ENCODE results near the gene DOK7.

DOK7 gene

DNA sequence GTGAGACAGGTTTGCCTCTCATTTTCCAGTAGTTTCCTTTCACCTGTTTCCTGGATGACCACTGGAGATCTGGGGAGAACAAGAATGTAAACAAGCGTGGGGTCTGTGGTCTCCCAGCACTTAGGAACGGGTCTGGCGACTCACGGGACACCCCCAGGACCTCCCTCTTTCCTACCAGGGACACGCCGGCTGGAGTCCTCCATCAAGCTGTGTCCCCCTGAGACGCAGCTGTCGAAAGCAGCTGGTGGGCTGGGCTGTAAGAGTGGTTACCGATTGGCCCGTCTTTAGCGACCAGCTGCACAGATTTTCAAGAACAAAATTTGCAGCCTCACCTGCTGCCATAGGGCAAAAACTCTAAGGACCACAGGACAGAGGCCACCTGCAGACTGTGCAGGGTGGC is 57.2 kb downstream of the DOK7 start:
- Histone ChIP-seq H3K4me1 (ENCODE audit: insufficient read depth, low read length) (no peaks in the 10 kb centered on the region), H3K9ac (ENCODE audit: low read depth, low read length) (no peak overlapping the region), H3K36me3 (ENCODE audit: insufficient read depth, low read length) (peaks cover 31% of the 10 kb centered on the region; the same call in 1 of the 2 replicates), H3K9me3 (ENCODE audit: control insufficient read depth, insufficient read depth, low read length) (no peaks in the 10 kb centered on the region)

DNA sequence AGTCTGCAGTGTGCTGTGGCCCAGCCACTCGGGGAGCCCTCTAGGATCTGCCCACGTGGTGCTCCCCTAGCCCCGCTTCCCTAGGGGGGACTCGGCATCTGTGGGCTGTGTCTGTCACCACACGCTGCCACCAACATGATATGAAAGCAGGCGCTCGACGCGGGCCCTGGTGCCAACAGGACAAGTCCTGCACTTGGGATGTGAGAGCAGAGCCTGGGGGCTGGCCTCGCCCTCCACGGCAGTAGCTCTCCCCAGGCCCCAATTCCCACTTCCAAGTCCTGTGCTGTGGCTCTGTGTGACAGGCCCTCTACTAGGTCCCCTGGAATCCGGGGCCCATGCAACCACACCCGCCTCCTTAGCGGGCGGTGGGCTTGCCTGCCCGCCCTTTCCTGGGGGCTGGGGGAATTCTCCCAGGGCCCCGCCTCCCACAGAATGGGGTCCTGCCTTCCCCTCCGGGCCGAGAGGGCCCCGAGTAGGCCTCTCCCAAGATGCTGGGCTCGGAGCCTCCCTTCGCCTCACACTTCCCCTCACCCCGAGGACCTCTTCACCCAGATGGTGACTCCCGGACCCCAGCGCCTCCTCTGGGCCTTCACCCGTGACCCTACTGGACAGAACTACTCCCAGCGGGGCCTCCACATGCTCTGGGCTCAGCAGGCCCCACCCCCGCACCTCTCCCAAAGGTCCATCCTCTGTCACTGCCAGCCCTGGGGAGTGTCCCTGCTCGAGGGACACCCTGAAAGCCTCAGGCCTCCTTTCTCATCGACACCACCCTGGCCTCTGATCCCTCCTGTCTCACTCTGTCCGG is 57.9 kb downstream of the DOK7 start:
- H3K36me3 ChIP-seq (ENCODE audit: insufficient read depth, low read length): peaks cover 31% of the 10 kb centered on the region; the same call in 1 of the 2 replicates
- no peaks in the 10 kb centered on the region for H3K4me1 ChIP-seq (ENCODE audit: insufficient read depth, low read length)
- H3K9ac ChIP-seq (ENCODE audit: low read depth, low read length): no peak overlapping the region
- H3K9me3 ChIP-seq (ENCODE audit: control insufficient read depth, insufficient read depth, low read length): no peaks in the 10 kb centered on the region

DNA sequence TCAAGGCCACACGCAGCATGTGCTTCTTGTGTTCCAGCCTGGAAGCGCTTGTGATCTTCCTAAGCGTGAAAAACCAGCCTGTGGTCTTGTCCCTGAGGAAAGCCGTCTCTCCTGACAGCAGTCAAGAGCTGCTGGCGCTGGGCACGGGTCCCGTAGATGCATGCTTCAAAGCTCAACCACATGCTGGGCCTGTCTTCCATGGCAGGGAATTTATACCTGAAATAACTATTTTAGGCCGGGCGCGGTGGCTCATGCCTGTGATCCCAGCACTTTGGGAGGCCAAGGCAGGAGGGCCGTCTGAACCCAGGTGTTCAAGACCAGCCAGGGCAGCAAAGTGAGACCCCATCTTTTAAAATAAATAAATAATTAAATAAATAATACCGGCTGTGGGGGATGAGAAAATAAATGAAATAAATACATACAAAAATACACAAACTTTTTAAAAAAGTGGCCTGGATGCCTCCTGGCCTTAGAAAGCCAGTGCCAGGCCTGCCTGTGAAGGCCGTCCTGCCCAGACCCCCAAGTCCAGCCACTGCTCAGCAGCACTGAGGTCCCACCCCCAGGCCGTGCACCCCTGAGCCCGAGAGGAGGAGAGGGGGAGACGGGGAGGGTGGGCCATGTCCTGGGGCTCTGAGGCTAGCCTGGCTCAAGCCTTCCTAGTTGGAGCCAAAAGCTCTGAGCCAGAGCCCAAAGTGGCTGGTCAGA is 58.7 kb downstream of the DOK7 start:
- H3K9ac ChIP-seq (ENCODE audit: low read depth, low read length): no peak overlapping the region
- H3K9me3 ChIP-seq (ENCODE audit: control insufficient read depth, insufficient read depth, low read length): no peaks in the 10 kb centered on the region
- H3K36me3 ChIP-seq (ENCODE audit: insufficient read depth, low read length): peaks cover 26% of the 10 kb centered on the region; the same call in 1 of the 2 replicates
- no peaks in the 10 kb centered on the region for H3K4me1 ChIP-seq (ENCODE audit: insufficient read depth, low read length)

DNA sequence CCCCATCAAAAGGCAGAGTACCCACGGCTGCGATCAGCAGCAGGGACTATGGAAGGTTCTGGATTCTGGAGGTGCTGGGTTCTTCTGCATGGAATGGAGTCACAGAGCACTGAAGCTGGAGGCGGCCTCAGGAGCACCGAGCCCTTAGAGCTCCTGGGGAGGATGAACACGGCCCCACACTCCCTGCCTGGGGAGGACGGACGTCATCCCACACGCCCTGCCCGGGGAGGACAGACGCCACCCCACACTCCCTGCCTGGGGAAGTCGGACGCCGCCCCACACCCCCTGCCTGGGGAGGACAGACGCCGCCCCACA is 59.2 kb downstream of the DOK7 start:
- no peaks in the 10 kb centered on the region for H3K4me1 ChIP-seq (ENCODE audit: insufficient read depth, low read length)
- H3K9ac ChIP-seq (ENCODE audit: low read depth, low read length): no peak overlapping the region
- H3K36me3 ChIP-seq (ENCODE audit: insufficient read depth, low read length): peaks cover 26% of the 10 kb centered on the region; the same call in 1 of the 2 replicates
- H3K9me3 ChIP-seq (ENCODE audit: control insufficient read depth, insufficient read depth, low read length): no peaks in the 10 kb centered on the region

DNA sequence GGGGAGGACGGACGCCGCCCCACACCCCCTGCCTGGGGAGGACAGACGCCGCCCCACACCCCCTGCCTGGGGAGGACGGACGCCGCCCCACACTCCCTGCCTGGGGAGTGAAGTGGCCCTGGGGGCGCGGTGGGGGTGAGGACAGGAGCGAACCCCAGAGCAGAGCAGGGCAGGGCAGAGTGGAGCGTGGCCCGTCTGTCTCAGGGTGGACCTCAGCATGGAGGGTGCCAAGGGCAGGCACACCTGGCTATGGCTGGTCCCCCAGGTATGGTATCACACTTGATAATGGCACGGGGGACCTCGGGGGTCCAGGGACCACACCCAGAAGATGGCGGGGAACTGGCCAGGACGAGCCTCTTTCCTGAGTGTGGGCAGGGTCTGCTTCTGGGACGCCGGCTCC is 59.5 kb downstream of the DOK7 start:
- Histone ChIP-seq H3K9ac (ENCODE audit: low read depth, low read length) (no peak overlapping the region), H3K9me3 (ENCODE audit: control insufficient read depth, insufficient read depth, low read length) (no peaks in the 10 kb centered on the region), H3K4me1 (ENCODE audit: insufficient read depth, low read length) (no peaks in the 10 kb centered on the region), H3K36me3 (ENCODE audit: insufficient read depth, low read length) (peaks cover 26% of the 10 kb centered on the region; the same call in 1 of the 2 replicates)

DNA sequence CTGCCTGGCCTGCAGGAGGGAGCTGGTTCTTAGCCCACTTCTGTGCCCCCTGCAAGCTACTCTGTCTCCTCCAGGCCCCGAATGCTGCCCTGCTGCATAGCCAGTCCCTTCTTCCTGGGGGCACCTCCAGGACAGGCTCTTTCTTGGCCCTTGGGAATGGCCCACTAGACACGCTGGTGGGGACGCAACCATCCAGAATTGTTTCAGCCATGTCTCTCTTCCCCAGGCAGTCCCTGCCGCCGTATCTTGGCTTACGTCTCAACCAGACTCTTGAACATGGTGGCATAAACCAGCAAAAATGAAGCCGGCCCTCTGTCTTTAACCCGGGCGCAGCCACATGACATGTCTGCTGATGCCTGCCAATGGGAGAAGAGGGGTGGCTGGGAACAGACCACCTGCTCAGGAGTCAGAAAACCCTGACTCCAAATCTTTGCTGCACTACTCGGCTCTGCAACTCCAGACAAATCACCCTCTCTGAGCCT is 60.1 kb downstream of the DOK7 start:
- Histone ChIP-seq H3K4me1 (ENCODE audit: insufficient read depth, low read length) (no peaks in the 10 kb centered on the region), H3K36me3 (ENCODE audit: insufficient read depth, low read length) (peaks cover 25% of the 10 kb centered on the region; the same call in 1 of the 2 replicates), H3K9me3 (ENCODE audit: control insufficient read depth, insufficient read depth, low read length) (no peaks in the 10 kb centered on the region), H3K9ac (ENCODE audit: low read depth, low read length) (no peak overlapping the region)

DNA sequence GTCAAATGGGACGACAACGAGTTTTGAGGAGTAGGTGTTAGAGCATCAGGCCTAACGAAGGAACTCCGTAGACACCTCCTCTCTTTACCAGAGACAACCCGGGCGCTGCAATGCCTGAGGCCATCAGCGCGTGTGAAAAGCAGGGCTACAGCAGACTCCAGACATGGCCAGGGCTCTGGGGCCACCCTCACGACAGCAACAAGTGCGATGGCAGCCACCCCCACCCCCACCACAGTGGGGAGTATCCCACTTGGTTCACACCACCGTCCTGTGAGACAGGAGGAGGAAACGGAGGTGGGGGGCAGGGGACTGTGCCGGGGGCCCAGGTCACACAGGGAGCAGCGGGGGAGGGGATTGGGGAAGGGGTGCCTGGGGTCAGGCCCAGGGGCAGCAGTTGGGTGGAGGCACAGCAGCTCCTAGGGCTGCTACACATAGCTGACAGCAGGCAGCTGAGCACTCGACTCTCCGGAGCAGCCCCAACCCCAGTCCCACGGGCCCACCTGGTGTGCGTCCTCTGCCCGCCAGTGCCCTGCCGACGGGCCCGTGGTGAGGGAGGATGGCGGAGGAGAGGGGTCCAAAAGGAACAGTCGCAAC is 60.6 kb downstream of the DOK7 start:
- Histone ChIP-seq H3K36me3 (ENCODE audit: insufficient read depth, low read length) (peaks cover 24% of the 10 kb centered on the region; the same call in 1 of the 2 replicates), H3K9ac (ENCODE audit: low read depth, low read length) (no peak overlapping the region), H3K4me1 (ENCODE audit: insufficient read depth, low read length) (no peaks in the 10 kb centered on the region), H3K9me3 (ENCODE audit: control insufficient read depth, insufficient read depth, low read length) (no peaks in the 10 kb centered on the region)

DNA sequence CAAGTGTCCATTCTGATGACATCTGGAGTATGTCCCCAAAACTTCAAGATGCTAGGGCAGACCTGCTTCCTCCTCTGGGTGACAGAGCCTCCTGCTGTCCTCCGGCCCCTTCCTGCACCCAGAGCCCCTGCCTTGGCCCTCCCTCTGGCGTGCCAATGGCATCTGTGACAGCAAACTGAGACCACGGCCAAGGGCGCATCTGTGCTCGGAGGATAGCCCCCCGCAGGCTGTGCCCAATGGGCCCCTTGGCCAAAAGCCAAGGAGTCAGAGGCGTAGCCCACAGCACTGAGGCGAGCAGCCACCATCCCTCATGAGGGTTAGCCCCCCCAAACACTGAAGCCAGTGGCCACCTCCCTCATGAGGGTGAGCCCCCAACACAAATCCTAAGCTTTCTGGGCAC is 61.2 kb downstream of the DOK7 start:
- H3K4me1 ChIP-seq (ENCODE audit: insufficient read depth, low read length): no peaks in the 10 kb centered on the region
- H3K9me3 ChIP-seq (ENCODE audit: control insufficient read depth, insufficient read depth, low read length): no peaks in the 10 kb centered on the region
- H3K9ac ChIP-seq (ENCODE audit: low read depth, low read length): no peak overlapping the region
- peaks cover 22% of the 10 kb centered on the region; the same call in 1 of the 2 replicates for H3K36me3 ChIP-seq (ENCODE audit: insufficient read depth, low read length)

DNA sequence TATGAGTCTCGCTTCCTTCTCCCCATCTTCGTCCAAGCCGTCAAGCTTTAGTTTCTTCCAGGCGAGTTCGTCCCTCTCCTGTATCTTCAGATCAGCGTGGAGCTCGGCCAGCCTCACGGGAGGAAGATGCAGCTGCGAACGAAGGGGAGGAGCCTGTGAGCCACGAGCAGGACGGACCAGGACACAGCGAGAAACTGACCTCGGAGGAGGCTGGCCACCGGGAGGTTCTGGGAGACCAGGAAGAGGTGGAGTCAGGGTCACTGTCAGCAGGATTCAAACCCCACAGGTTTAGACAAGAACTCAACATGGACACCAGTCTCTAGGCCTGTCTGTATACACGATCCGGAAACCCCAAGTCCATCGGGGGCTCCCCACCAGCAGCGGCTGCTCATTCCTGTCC is 61.8 kb downstream of the DOK7 start:
- peaks cover 16% of the 10 kb centered on the region; the same call in 1 of the 2 replicates for H3K36me3 ChIP-seq (ENCODE audit: insufficient read depth, low read length)

DNA sequence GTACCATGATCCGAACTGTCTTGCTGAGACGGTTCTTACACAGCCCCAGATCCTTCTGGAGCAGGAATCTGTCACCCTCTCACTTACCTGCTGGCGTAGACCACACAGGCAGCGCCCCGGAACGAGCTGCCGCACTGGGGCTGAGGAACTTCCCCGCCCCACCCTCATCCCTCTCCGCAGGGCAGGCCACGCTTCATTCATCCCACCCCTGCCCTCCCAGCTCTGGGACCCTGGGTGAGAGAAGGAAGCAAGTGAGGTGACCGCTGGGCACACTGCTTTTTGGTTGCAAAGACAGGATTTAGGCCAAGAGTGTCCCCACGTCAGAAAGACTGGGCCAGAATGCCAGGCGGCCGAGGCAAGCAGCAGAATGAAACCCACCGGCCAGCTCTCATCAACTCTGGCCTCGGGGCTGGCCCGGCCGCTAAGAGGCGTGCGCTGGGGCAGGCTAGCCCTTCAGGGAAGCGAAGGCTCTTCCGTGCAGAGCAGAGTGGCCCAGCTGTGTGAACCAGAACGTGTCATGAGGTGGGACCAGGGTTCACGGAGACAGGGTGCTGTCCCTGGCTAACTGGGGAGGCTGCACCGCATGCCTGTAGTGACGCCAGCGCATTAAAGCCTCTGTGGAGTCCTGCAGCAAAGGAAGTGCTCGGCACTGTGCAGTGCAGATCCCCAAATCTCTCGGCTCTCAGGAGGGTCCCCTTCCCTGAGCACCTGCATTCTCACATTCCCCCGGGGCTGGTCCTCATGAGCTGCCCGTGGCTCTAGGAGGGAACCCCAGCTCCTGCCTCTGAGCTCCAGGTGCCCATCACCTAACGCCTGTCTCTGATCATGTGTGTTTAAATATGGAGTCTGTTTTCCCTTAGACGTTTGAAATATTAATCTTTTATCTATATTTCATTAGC is 62.7 kb downstream of the DOK7 start:
- peaks cover 9% of the 10 kb centered on the region; the same call in 1 of the 2 replicates for H3K36me3 ChIP-seq (ENCODE audit: insufficient read depth, low read length)
- H3K9me3 ChIP-seq (ENCODE audit: control insufficient read depth, insufficient read depth, low read length): no peaks in the 10 kb centered on the region
- H3K4me1 ChIP-seq (ENCODE audit: insufficient read depth, low read length): no peaks in the 10 kb centered on the region
- H3K9ac ChIP-seq (ENCODE audit: low read depth, low read length): no peak overlapping the region

More for the DNA sequence above, 61.8 kb downstream of the DOK7 start:
- Histone ChIP-seq H3K9ac (ENCODE audit: low read depth, low read length) (no peak overlapping the region), H3K4me1 (ENCODE audit: insufficient read depth, low read length) (no peaks in the 10 kb centered on the region), H3K9me3 (ENCODE audit: control insufficient read depth, insufficient read depth, low read length) (no peaks in the 10 kb centered on the region)

DNA sequence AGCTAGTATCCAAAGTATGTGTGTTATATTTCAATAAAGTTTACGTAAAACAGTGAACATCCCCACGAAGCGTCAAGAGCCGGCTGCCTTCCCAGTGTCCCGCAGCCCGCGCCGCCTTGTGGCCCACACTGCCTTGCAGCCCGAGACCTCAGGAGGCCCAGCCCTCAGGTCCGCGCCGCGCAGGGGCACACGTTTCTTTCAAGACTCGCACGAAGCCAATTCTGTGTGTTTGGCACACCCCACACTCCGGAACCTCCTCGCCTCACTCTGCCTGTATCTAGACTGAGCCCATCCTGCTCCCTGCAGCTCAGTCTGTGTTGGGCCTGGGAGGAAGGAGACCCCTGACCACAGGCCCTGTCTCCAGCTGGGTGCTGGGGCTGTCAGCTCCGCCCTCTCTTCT is 63.4 kb downstream of the DOK7 start:
- Histone ChIP-seq H3K9ac (ENCODE audit: low read depth, low read length) (no peak overlapping the region), H3K36me3 (ENCODE audit: insufficient read depth, low read length) (peaks cover 9% of the 10 kb centered on the region; the same call in 1 of the 2 replicates), H3K4me1 (ENCODE audit: insufficient read depth, low read length) (no peaks in the 10 kb centered on the region; the same call in 1 of the 2 replicates), H3K9me3 (ENCODE audit: control insufficient read depth, insufficient read depth, low read length) (no peaks in the 10 kb centered on the region)

DNA sequence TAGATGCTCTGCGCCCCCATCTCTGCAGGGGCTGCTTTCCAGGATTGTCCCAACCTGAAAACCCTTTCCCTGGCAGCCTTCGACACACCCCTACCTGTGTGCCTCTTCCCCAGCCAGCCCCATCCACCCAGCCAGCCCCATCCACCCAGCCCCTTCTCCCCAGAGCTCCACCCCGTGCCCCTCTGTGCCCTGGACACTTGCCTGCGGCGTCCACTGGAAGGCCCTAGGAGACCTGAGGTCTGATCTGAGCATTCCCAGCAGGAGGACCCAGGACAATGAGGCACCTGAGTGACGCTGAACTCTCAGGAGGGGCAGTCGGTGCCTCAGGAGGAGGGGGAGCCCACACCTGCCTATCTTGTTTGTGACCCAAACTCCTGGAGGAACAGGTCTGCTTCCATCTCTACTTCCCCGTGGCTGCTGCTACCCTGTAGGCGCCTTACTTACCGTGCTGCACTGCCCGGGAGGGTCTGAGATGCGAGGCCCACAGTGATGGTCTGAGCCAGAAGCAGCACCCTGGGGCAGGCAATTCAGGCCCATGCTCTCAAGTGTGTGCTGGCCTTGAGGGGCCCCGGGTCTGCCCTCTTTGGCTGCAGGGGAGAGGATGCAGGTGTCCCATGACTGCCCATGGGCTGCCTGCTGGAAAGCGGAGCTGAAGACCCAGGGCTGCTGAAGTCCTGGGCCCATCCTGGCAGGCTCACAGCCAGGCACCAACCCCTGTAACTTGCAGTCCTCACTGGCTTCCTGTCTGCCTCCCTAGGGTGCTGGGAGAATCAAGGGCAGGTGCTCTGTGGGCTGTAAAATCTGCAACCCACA is 64.2 kb downstream of the DOK7 start:
- Histone ChIP-seq H3K9me3 (ENCODE audit: control insufficient read depth, insufficient read depth, low read length) (no peaks in the 10 kb centered on the region), H3K36me3 (ENCODE audit: insufficient read depth, low read length) (peaks cover 9% of the 10 kb centered on the region; the same call in 1 of the 2 replicates), H3K4me1 (ENCODE audit: insufficient read depth, low read length) (no peaks in the 10 kb centered on the region; the same call in 1 of the 2 replicates), H3K9ac (ENCODE audit: low read depth, low read length) (no peak overlapping the region)

All from ES-I3 (cell line).